Erythroblast (primary cell): Measurements from ENCODE around the gene DOCK2.

Experiments used
- GATA1 ChIP-seq: IDR thresholded peaks from 2 replicates; pipeline ENCODE4 v1.6.1; 2011; ENCODE audit warnings: low read depth, mild to moderate bottlenecking, control low read depth, low read length, moderate library complexity
- POLR2A ChIP-seq: IDR thresholded peaks from 2 replicates; pipeline ENCODE4 v1.6.1; 2011; ENCODE audit warnings: mild to moderate bottlenecking, low read length

DNA sequence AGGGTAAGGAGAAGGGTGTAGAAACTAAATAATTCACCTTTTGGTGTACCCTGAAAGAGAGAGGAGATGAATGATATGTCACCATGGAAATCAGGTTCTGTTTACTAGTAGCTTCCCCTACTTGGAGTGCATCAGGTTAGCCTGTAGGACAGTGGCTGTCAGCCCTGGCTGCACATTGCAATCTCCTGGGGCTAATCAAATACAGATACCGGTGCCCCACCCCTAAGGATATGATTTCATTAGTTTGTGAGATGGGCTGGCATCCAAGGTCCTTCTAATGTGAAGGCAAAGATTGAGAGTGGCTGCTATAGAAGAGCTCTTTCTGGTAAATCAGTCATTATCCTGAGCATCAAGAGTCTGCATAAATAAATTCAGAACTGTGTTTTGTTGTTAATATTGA is 296.1 kb downstream of the DOCK2 start:
- no peak for TF ChIP-seq POLR2A
- no peak for TF ChIP-seq GATA1
